Esophagus muscularis mucosa (tissue), 4 donors: ENCODE results near the gene CHRNA4.

Experiments used
- CTCF ChIP-seq, 3 experiments: fragments of 200-600 bp in 2 of 3; fragments of 450-650 bp in 1 of 3; sonication (generic) in 2 of 3; IDR thresholded peaks; one replicate each; pipeline ENCODE4 v1.5.1; 2017 to 2019; ENCODE audit warnings: antibody characterized with exemption in 3 of 3, mild to moderate bottlenecking in 2 of 3, moderate library complexity in 1 of 3
- EP300 ChIP-seq: sonication (generic); formaldehyde crosslinking; IDR thresholded peaks from one replicate; pipeline ENCODE4 v1.6.1; 2017; ENCODE audit warnings: antibody characterized with exemption
- POLR2A ChIP-seq: fragments of 450-650 bp; IDR thresholded peaks from one replicate; pipeline ENCODE4 v1.6.1; 2017; ENCODE audit warnings: antibody characterized with exemption, moderate library complexity, mild to moderate bottlenecking, low read depth
- POLR2AphosphoS5 ChIP-seq, 2 donors: sonication (generic); formaldehyde crosslinking; IDR thresholded peaks; one replicate each; pipeline ENCODE4 v1.6.1; 2017; ENCODE audit warnings: antibody characterized with exemption in 2 of 2

GRCh38 chr20:63375438-63375837 is 14.3 kb upstream of the CHRNA4 start:
- TF ChIP-seq EP300 = no peak
- TF ChIP-seq CTCF (IDR thresholded peaks at IDR 0.05) = no peak
- TF ChIP-seq POLR2A = no peak
- no peak for TF ChIP-seq POLR2AphosphoS5 (IDR thresholded peaks at IDR 0.05)
